Adrenal gland (tissue), 12 donors: ENCODE data around the gene TFDP2. TPM values are rescaled to one million over a fixed set of nuclear protein-coding genes. Genes with fewer than 3 reads are reported as not detected.
"Not testable (repeated sequence)": the region's sequence is repeated elsewhere in the genome, so short reads cannot be mapped to it uniquely, and the experiment has no call there.

Experiments
- DNase-seq, 7 donors: peaks; one replicate each; pipeline ENCODE4 v3.0.0-alpha.2; 2019 to 2020
- H3K27ac ChIP-seq, 5 donors: fragments of 200-600 bp; sonication (generic) in 4 of 5; 1 replicate in 3 of 5; 2 replicates in 2 of 5; pipeline versions ENCODE4 v1.5.1 to v1.8.0; 2016 to 2020; ENCODE audit warnings: mild to moderate bottlenecking in 1 of 5
- H3K27me3 ChIP-seq: fragments of 200-600 bp; 2 replicates; pipeline ENCODE4 v1.8.0; 2021
- H3K36me3 ChIP-seq, 2 donors: fragments of 200-600 bp; replicated peaks in 1 of 2; 1 replicate in 1 of 2; 2 replicates in 1 of 2; pipeline versions ENCODE4 v1.5.1 to v1.8.0; 2018 to 2022
- H3K4me1 ChIP-seq, 2 donors: fragments of 200-600 bp; replicated peaks in 1 of 2; 1 replicate in 1 of 2; 2 replicates in 1 of 2; pipeline versions ENCODE4 v1.5.1 to v1.8.0; 2018 to 2021
- H3K4me3 ChIP-seq, 4 donors: fragments of 200-600 bp; sonication (generic) in 3 of 4; one replicate each; pipeline ENCODE4 v1.5.1; 2016 to 2018
- H3K9me3 ChIP-seq, 3 donors: fragments of 200-600 bp; sonication (generic) in 1 of 3; replicated peaks in 1 of 3; 1 replicate in 2 of 3; 2 replicates in 1 of 3; pipeline versions ENCODE4 v1.5.1 to v1.8.0; 2016 to 2021
- CTCF ChIP-seq, 6 experiments: fragments of 450-650 bp in 4 of 6; fragments of 200-600 bp in 2 of 6; sonication (generic) in 1 of 6; IDR thresholded peaks; 1 replicate in 5 of 6; 2 replicates in 1 of 6; pipeline versions ENCODE4 v1.5.1 to v1.8.0; 2016 to 2021; ENCODE audit warnings: antibody characterized with exemption in 6 of 6, mild to moderate bottlenecking in 2 of 6, moderate library complexity in 1 of 6
- POLR2A ChIP-seq, 2 donors: fragments of 450-650 bp; IDR thresholded peaks; one replicate each; pipeline ENCODE4 v1.6.1; 2017; ENCODE audit warnings: antibody characterized with exemption in 2 of 2, mild to moderate bottlenecking in 2 of 2, moderate library complexity in 1 of 2
- WGBS, 4 donors: extraction: QIAGEN DNeasy Blood & Tissue Kit in 2 of 4; methylation state at CpG; one replicate each; pipeline versions ENCODE4 v1.1.5 to v1.1.7; 2013 to 2017; 5-methylcytosine and 5-hydroxymethylcytosine counted together
- intact Hi-C, 2 donors: fragments of 100-400 bp; cut with DNase I; formaldehyde crosslinking; loops; one replicate each; pipeline versions ENCODE4 v1.14.1 to v1.15.0; 2022 to 2023
- polyA plus RNA-seq, 3 donors: library from polyadenylated mRNA; stranded (reverse); fragments of 200-250 nt in 2 of 3; fragments of 350-450 nt in 1 of 3; fragmentation: Illumina TruSeq in 1 of 3; extraction: RNeasy Lipid Tissue Mini Kit (QIAGEN cat#74804) in 1 of 3; gene quantifications; one replicate each; pipeline ENCODE4 v1.2.3, GENCODE V29; 2013 to 2014
- total RNA-seq, 9 donors: library from RNA; depleted of rRNA in 4 of 9; stranded (reverse); fragments of >200 nt in 4 of 9; fragments of 120-200 nt in 1 of 9; fragmentation: NEBNext Ultra II Directional in 1 of 9; extraction: Animal tissue kit (Norgen Biotek cat#: 25700) in 1 of 9; gene quantifications; one replicate each; pipeline versions ENCODE4 v1.1.0 to v1.2.4, GENCODE V29; 2013 to 2023
- donor health status: healthy with polysubstance abuse.
- donor health status: Bipolar disorder and iron deficiency.
- donor health status: DM: yes; HTN: yes; CAD: no.
- donor health status: DM: no; HTN: no; CAD: no.
- donor health status: DM: no; HTN: no; CAD: no.
- donor health status: DM: yes; HTN: yes; CAD: no.

Gene TFDP2
- total and polyA plus RNA-seq, 12 donors, result 11.8 to 165 (median 62.0) TPM

- no peaks in the 10 kb centered on the region for H3K27me3 ChIP-seq
- H3K36me3 ChIP-seq, result peaks cover 0 to 19% of the 10 kb centered on the region in 2 donors
- no peaks in the 10 kb centered on the region for H3K9me3 ChIP-seq
- 81 to 85% (median 82%) methylated on average over 4 of the region's 4 CpGs for WGBS, 4 donors
- TF ChIP-seq POLR2A (IDR thresholded peaks at IDR 0.05) (no peak), CTCF (IDR thresholded peaks at IDR 0.05) (no peak)
- H3K4me1 ChIP-seq, result no peaks in the 10 kb centered on the region
- H3K27ac ChIP-seq, result no peak overlapping the region
- H3K4me3 ChIP-seq, result no peak overlapping the region
- intact Hi-C loops, result loop anchor here in 1 of 2 donors (5.0 to 10.0 kb wide), 2 partner anchors 177 to 330 kb away; partner anchors contain the start of gene RNF7
- peak in 1 of 7 donors; percentile 34 for DNase-seq
Measured at GRCh38 chr3:141914311-141914710, 235.0 kb downstream of the TFDP2 start.

- peaks cover 0 to 22% of the 10 kb centered on the region in 2 donors for H3K36me3 ChIP-seq
- no peak overlapping the region for H3K27ac ChIP-seq
- H3K4me3 ChIP-seq, result no peak overlapping the region
- no peaks in the 10 kb centered on the region for H3K9me3 ChIP-seq
- 24 to 43% (median 30%) methylated on average over 1 of the region's 1 CpG for WGBS, 4 donors
- intact Hi-C loops, result loop anchor here in 1 of 2 donors (5.0 to 10.0 kb wide), 2 partner anchors 176 to 328 kb away; partner anchors contain the start of gene RNF7
- no peaks in the 10 kb centered on the region for H3K27me3 ChIP-seq
- DNase-seq, result peak in 6 of 7 donors; percentile 35 to 75 (median 59)
- no peaks in the 10 kb centered on the region for H3K4me1 ChIP-seq
- TF ChIP-seq POLR2A (IDR thresholded peaks at IDR 0.05), result no peak
- TF ChIP-seq CTCF (IDR thresholded peaks at IDR 0.05), result peak; percentile 51 to 82 (median 76)
Measured at GRCh38 chr3:141913150-141913811, 236.1 kb downstream of the TFDP2 start.

DNA sequence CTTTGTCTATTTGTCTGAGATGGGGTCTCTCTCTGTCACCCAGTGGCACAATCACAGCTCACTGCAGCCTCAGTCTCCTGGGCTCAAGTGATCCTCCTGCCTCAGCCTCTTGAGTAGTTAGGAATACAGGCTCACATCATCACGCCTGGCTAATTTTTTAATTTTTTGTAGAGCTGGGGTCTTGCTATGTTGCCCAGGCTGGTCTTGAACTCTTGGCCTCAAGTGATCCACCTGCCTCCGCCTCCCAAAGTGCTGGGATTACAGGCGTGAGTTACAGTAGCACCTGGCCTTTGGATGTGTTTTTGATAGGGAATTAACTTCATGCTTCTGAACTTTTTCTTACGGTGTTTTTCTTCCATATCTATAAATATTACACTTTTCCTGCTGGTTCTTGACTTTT, 239.4 kb downstream of the TFDP2 start:
- intact Hi-C loops, result loop anchor here in 1 of 2 donors (5.0 to 10.0 kb wide), 2 partner anchors 173 to 325 kb away; partner anchors contain the start of gene RNF7
- H3K4me3 ChIP-seq, H3K4me1 ChIP-seq, H3K27ac ChIP-seq, H3K27me3 ChIP-seq, H3K9me3 ChIP-seq: not testable (repeated sequence)
- 93 to 98% (median 97%) methylated on average over 4 of the region's 4 CpGs for WGBS, 4 donors
- peaks cover 0 to 25% of the 10 kb centered on the region in 2 donors for H3K36me3 ChIP-seq
- DNase-seq, result peak in 1 of 7 donors; percentile 4

DNA sequence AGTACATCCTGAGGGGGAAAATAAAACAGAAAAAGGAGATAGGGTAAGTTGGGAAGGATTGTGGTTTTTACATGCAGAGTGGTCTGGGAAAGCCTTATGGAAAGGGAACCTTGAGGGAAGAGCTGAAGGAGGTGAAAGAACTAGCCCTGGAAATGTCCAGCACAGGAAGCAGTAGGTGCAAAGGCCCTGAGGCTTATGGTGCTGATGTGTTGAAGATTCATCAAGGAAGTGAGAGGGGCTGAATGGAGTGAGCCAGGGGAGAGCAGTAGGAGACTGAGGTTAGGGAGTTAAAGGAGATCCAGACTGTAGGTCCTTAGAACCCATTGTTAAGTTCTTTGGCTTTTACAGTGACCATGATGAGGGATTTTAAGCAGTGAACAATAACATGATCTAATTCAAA, 239.9 kb downstream of the TFDP2 start:
- Histone ChIP-seq H3K4me1 (no peaks in the 10 kb centered on the region), H3K4me3 (no peak overlapping the region), H3K27ac (no peak overlapping the region), H3K27me3 (no peaks in the 10 kb centered on the region), H3K36me3 (peaks cover 0 to 22% of the 10 kb centered on the region in 2 donors), H3K9me3 (no peaks in the 10 kb centered on the region)
- intact Hi-C loops, result no loop called here
- DNase-seq, result peak in 1 of 7 donors; percentile 2
- no peak for TF ChIP-seq CTCF (IDR thresholded peaks at IDR 0.05)
- no peak for TF ChIP-seq POLR2A (IDR thresholded peaks at IDR 0.05)

GRCh38 chr3:141905129-141905528, 244.2 kb downstream of the TFDP2 start:
- intact Hi-C loops, result no loop called here
- peaks cover 0 to 7% of the 10 kb centered on the region in 2 donors for H3K4me1 ChIP-seq
- H3K27ac ChIP-seq, result no peak overlapping the region
- H3K36me3 ChIP-seq, result peaks cover 0 to 15% of the 10 kb centered on the region in 2 donors
- DNase-seq, result peak in 1 of 7 donors; percentile 4
- no peaks in the 10 kb centered on the region for H3K9me3 ChIP-seq
- WGBS, 4 donors, result 82 to 100% (median 94%) methylated on average over 2 of the region's 2 CpGs
- TF ChIP-seq POLR2A (IDR thresholded peaks at IDR 0.05), result no peak
- TF ChIP-seq CTCF (IDR thresholded peaks at IDR 0.05), result no peak
- no peak overlapping the region for H3K4me3 ChIP-seq
- no peaks in the 10 kb centered on the region for H3K27me3 ChIP-seq
